Measurements from ENCODE around the gene RASGEF1C.
"Not testable (repeated sequence)": the region's sequence is repeated elsewhere in the genome, so short reads cannot be mapped to it uniquely, and the experiment has no call there.

Gene RASGEF1C

GRCh38 chr5:180090769-180091546 lies 118.1 kb downstream of the RASGEF1C start:
- H3K4me3 ChIP-seq (ENCODE audit: low read depth, low read length): peak overlapping the region; percentile 49
- peak; percentile 38 for TF ChIP-seq CTCF (IDR thresholded peaks at IDR 0.05; ENCODE audit: low read depth, low read length, missing control alignments)
- DNase-seq (ENCODE audit: low read depth): no peak
- in situ Hi-C loops (cut with HindIII; ENCODE audit: low sequenced_read_pairs): no loop called here

GRCh38 chr5:180090098-180090768 lies 118.8 kb downstream of the RASGEF1C start:
- no peak for DNase-seq (ENCODE audit: low read depth)
- in situ Hi-C loops (cut with HindIII; ENCODE audit: low sequenced_read_pairs): no loop called here
- peak overlapping the region; percentile 49 for H3K4me3 ChIP-seq (ENCODE audit: low read depth, low read length)
- peak; percentile 84 for TF ChIP-seq CTCF (IDR thresholded peaks at IDR 0.05; ENCODE audit: low read depth, low read length, missing control alignments)

GRCh38 chr5:180089628-180090027 lies 119.4 kb downstream of the RASGEF1C start:
- peak overlapping the region; percentile 49 for H3K4me3 ChIP-seq (ENCODE audit: low read depth, low read length)
- in situ Hi-C loops (cut with HindIII; ENCODE audit: low sequenced_read_pairs); DNase-seq (ENCODE audit: low read depth): not testable (repeated sequence)

- no peak for DNase-seq (ENCODE audit: low read depth)
- in situ Hi-C loops (cut with HindIII; ENCODE audit: low sequenced_read_pairs): no loop called here
- TF ChIP-seq CTCF (IDR thresholded peaks at IDR 0.05; ENCODE audit: low read depth, low read length, missing control alignments): no peak
- no peak overlapping the region for H3K4me3 ChIP-seq (ENCODE audit: low read depth, low read length)
These were observed 120.5 kb downstream of the RASGEF1C start for GRCh38 chr5:180088561-180088960.

- H3K4me3 ChIP-seq (ENCODE audit: low read depth, low read length): no peak overlapping the region
- no peak for TF ChIP-seq CTCF (IDR thresholded peaks at IDR 0.05; ENCODE audit: low read depth, low read length, missing control alignments)
- no peak for DNase-seq (ENCODE audit: low read depth)
- in situ Hi-C loops (cut with HindIII; ENCODE audit: low sequenced_read_pairs): no loop called here
These were observed 122.1 kb downstream of the RASGEF1C start for GRCh38 chr5:180086816-180087399.

- TF ChIP-seq CTCF (IDR thresholded peaks at IDR 0.05; ENCODE audit: low read depth, low read length, missing control alignments): no peak
- in situ Hi-C loops (cut with HindIII; ENCODE audit: low sequenced_read_pairs): no loop called here
- no peak overlapping the region for H3K4me3 ChIP-seq (ENCODE audit: low read depth, low read length)
- no peak for DNase-seq (ENCODE audit: low read depth)
These were observed 123.2 kb downstream of the RASGEF1C start for GRCh38 chr5:180085837-180086236.

All from astrocyte of the cerebellum (primary cell).